HFF-Myc (cell line): Measurements from ENCODE around the gene NEB.

Experiments used
- DNase-seq: peaks from one replicate; pipeline ENCODE4 v3.0.0-alpha.2; 2011; ENCODE audit warnings: low read depth; ENCODE audit errors: extremely low read depth
- H3K4me3 ChIP-seq: replicated peaks from 2 replicates; pipeline ENCODE4 v1.5.1; 2011; ENCODE audit warnings: low read depth, mild to moderate bottlenecking, control low read depth, low read length
- CTCF ChIP-seq: IDR thresholded peaks from 2 replicates; pipeline ENCODE4 v1.5.1; 2012; ENCODE audit warnings: mild to moderate bottlenecking, low read depth, low read length, control low read depth; ENCODE audit errors: missing control alignments

The NEB gene

GRCh38 chr2:151544449-151544848 lies 189.8 kb downstream of the NEB start:
- DNase-seq: no peak
- H3K4me3 ChIP-seq: no peak overlapping the region
- TF ChIP-seq CTCF: no peak

- H3K4me3 ChIP-seq: no peak overlapping the region
- DNase-seq: no peak
- no peak for TF ChIP-seq CTCF
These were observed 190.4 kb downstream of the NEB start for GRCh38 chr2:151543876-151544275.

- no peak overlapping the region for H3K4me3 ChIP-seq
- no peak for TF ChIP-seq CTCF
- no peak for DNase-seq
These were observed 200.3 kb downstream of the NEB start for GRCh38 chr2:151534001-151534400.

GRCh38 chr2:151533127-151533526 lies 201.1 kb downstream of the NEB start:
- DNase-seq: no peak
- H3K4me3 ChIP-seq: no peak overlapping the region
- TF ChIP-seq CTCF: no peak

GRCh38 chr2:151526572-151527090 lies 207.6 kb downstream of the NEB start:
- no peak overlapping the region for H3K4me3 ChIP-seq
- DNase-seq: no peak
- TF ChIP-seq CTCF: no peak

- DNase-seq: no peak
- H3K4me3 ChIP-seq: no peak overlapping the region
- no peak for TF ChIP-seq CTCF
These were observed 208.4 kb downstream of the NEB start for GRCh38 chr2:151525821-151526373.

- H3K4me3 ChIP-seq: no peak overlapping the region
- peak; percentile 3 for DNase-seq
- no peak for TF ChIP-seq CTCF
These were observed 210.4 kb downstream of the NEB start for GRCh38 chr2:151523850-151524249.
